Esophagus muscularis mucosa (tissue), 4 donors: Measurements from ENCODE around the gene LPCAT1. TPM values are rescaled to one million over a fixed set of nuclear protein-coding genes. Genes with fewer than 3 reads are reported as not detected.

ENCODE experiments used
- DNase-seq: peaks from one replicate; pipeline ENCODE4 v3.0.0-alpha.2; 2017; ENCODE audit errors: extremely low spot score
- H3K27ac ChIP-seq, 4 donors: fragments of 200-600 bp; sonication (generic); replicated peaks in 1 of 4; 1 replicate in 3 of 4; 2 replicates in 1 of 4; pipeline ENCODE4 v1.5.1; 2016 to 2019; ENCODE audit warnings: mild to moderate bottlenecking in 1 of 4
- H3K27me3 ChIP-seq, 4 donors: fragments of 200-600 bp; sonication (generic); one replicate each; pipeline versions ENCODE4 v1.5.1 to v1.6.0; 2016 to 2019
- H3K36me3 ChIP-seq, 4 donors: fragments of 200-600 bp; sonication (generic); one replicate each; pipeline ENCODE4 v1.5.1; 2016 to 2019
- H3K4me1 ChIP-seq, 4 donors: fragments of 200-600 bp; sonication (generic); one replicate each; pipeline ENCODE4 v1.5.1; 2016 to 2019
- H3K4me3 ChIP-seq, 4 donors: fragments of 200-600 bp; sonication (generic); 1 replicate in 2 of 4; 2 replicates in 2 of 4; pipeline ENCODE4 v1.5.1; 2016 to 2019; ENCODE audit warnings: mild to moderate bottlenecking in 4 of 4, moderate library complexity in 1 of 4
- H3K9me3 ChIP-seq, 4 donors: fragments of 200-600 bp; sonication (generic); 1 replicate in 3 of 4; 2 replicates in 1 of 4; pipeline ENCODE4 v1.5.1; 2016 to 2019
- CTCF ChIP-seq, 3 experiments: fragments of 200-600 bp in 2 of 3; fragments of 450-650 bp in 1 of 3; sonication (generic) in 2 of 3; IDR thresholded peaks; one replicate each; pipeline ENCODE4 v1.5.1; 2017 to 2019; ENCODE audit warnings: antibody characterized with exemption in 3 of 3, mild to moderate bottlenecking in 2 of 3, moderate library complexity in 1 of 3
- EP300 ChIP-seq: sonication (generic); formaldehyde crosslinking; IDR thresholded peaks from one replicate; pipeline ENCODE4 v1.6.1; 2017; ENCODE audit warnings: antibody characterized with exemption
- POLR2A ChIP-seq: fragments of 450-650 bp; IDR thresholded peaks from one replicate; pipeline ENCODE4 v1.6.1; 2017; ENCODE audit warnings: antibody characterized with exemption, moderate library complexity, mild to moderate bottlenecking, low read depth
- POLR2AphosphoS5 ChIP-seq, 2 donors: sonication (generic); formaldehyde crosslinking; IDR thresholded peaks; one replicate each; pipeline ENCODE4 v1.6.1; 2017; ENCODE audit warnings: antibody characterized with exemption in 2 of 2
- WGBS: methylation state at CpG from one replicate; pipeline ENCODE4 v1.1.5; 2018; 5-methylcytosine and 5-hydroxymethylcytosine counted together
- intact Hi-C: fragments of 100-400 bp; cut with DNase I; formaldehyde crosslinking; loops from one replicate; pipeline ENCODE4 v1.15.1; 2023
- total RNA-seq, 4 donors: library from RNA; depleted of rRNA; stranded (reverse); fragments of >200 nt; gene quantifications; one replicate each; pipeline versions ENCODE4 v1.1.0 to v1.2.1, GENCODE V29; 2016

The LPCAT1 gene
- total RNA-seq, 4 donors from 2014 or later: 22.5 to 51.7 (median 35.0) TPM

- H3K9me3 ChIP-seq: peaks cover 0 to 4% (median 0%) of the 10 kb centered on the region in 4 donors
- no peaks in the 10 kb centered on the region for H3K36me3 ChIP-seq
- H3K4me3 ChIP-seq: no peak overlapping the region
- peaks cover 0 to 35% (median 0%) of the 10 kb centered on the region in 4 donors for H3K27me3 ChIP-seq
- TF ChIP-seq CTCF (IDR thresholded peaks at IDR 0.05): no peak
- TF ChIP-seq POLR2A: no peak
- TF ChIP-seq POLR2AphosphoS5 (IDR thresholded peaks at IDR 0.05): no peak
- TF ChIP-seq EP300: no peak
- H3K4me1 ChIP-seq: no peaks in the 10 kb centered on the region
- no peak for DNase-seq
- no peak overlapping the region for H3K27ac ChIP-seq
- 64% methylated on average over 17 of the region's 23 CpGs for WGBS
- intact Hi-C loops: no loop called here
Measured at GRCh38 chr5:1420211-1421195, 103.3 kb downstream of the LPCAT1 start.

GRCh38 chr5:1419476-1420210, 104.1 kb downstream of the LPCAT1 start:
- Histone ChIP-seq H3K27ac (no peak overlapping the region), H3K4me3 (no peak overlapping the region), H3K4me1 (no peaks in the 10 kb centered on the region), H3K9me3 (no peaks in the 10 kb centered on the region), H3K36me3 (no peaks in the 10 kb centered on the region), H3K27me3 (peaks cover 0 to 37% (median 0%) of the 10 kb centered on the region in 4 donors)
- no peak for TF ChIP-seq CTCF (IDR thresholded peaks at IDR 0.05)
- no peak for TF ChIP-seq EP300
- no peak for TF ChIP-seq POLR2AphosphoS5 (IDR thresholded peaks at IDR 0.05)
- TF ChIP-seq POLR2A: no peak
- intact Hi-C loops: no loop called here
- WGBS: 76% methylated on average over 11 of the region's 11 CpGs
- no peak for DNase-seq

GRCh38 chr5:1418921-1419280, 104.9 kb downstream of the LPCAT1 start:
- DNase-seq: no peak
- no peaks in the 10 kb centered on the region for H3K9me3 ChIP-seq
- no peak overlapping the region for H3K27ac ChIP-seq
- H3K4me1 ChIP-seq: no peaks in the 10 kb centered on the region
- intact Hi-C loops: no loop called here
- TF ChIP-seq POLR2AphosphoS5 (IDR thresholded peaks at IDR 0.05): no peak
- TF ChIP-seq POLR2A: no peak
- no peak for TF ChIP-seq CTCF (IDR thresholded peaks at IDR 0.05)
- TF ChIP-seq EP300: no peak
- peaks cover 0 to 37% (median 0%) of the 10 kb centered on the region in 4 donors for H3K27me3 ChIP-seq
- no peaks in the 10 kb centered on the region for H3K36me3 ChIP-seq
- no peak overlapping the region for H3K4me3 ChIP-seq

- intact Hi-C loops: no loop called here
- Histone ChIP-seq H3K27me3 (peaks cover 0 to 39% (median 0%) of the 10 kb centered on the region in 4 donors), H3K4me3 (no peak overlapping the region), H3K4me1 (no peaks in the 10 kb centered on the region), H3K27ac (no peak overlapping the region), H3K36me3 (no peaks in the 10 kb centered on the region), H3K9me3 (no peaks in the 10 kb centered on the region)
- DNase-seq: no peak
- no peak for TF ChIP-seq POLR2AphosphoS5 (IDR thresholded peaks at IDR 0.05)
- no peak for TF ChIP-seq EP300
- TF ChIP-seq CTCF (IDR thresholded peaks at IDR 0.05): no peak
- no peak for TF ChIP-seq POLR2A
- WGBS: 85% methylated on average over 2 of the region's 2 CpGs
Measured at GRCh38 chr5:1418238-1418920, 105.4 kb downstream of the LPCAT1 start.
